NCI-H524 (cell line): ENCODE data around the gene MACROD2.

Experiments used
- DNase-seq, 2 experiments: peaks; one replicate each; lab custom pipeline; 2025; lab: John Stamatoyannopoulos, UW

The MACROD2 gene

GRCh38 chr20:14062786-14063185 is 67.5 kb downstream of the MACROD2 start:
- DNase-seq = no peak

GRCh38 chr20:14064333-14064732 is 69.0 kb downstream of the MACROD2 start:
- no peak for DNase-seq

GRCh38 chr20:14064921-14065320 is 69.6 kb downstream of the MACROD2 start:
- no peak for DNase-seq

GRCh38 chr20:14065774-14066173 is 70.5 kb downstream of the MACROD2 start:
- no peak for DNase-seq

GRCh38 chr20:14067603-14068002 is 72.3 kb downstream of the MACROD2 start:
- DNase-seq = no peak

GRCh38 chr20:14069796-14070195 is 74.5 kb downstream of the MACROD2 start:
- DNase-seq = no peak

GRCh38 chr20:14093652-14094051 is 98.3 kb downstream of the MACROD2 start:
- DNase-seq = no peak

- DNase-seq = no peak
Observed at GRCh38 chr20:14098261-14098660, 102.9 kb downstream of the MACROD2 start.

- peak in 1 of 2 experiments; percentile 10 for DNase-seq
Observed at GRCh38 chr20:14113416-14113815, 118.1 kb downstream of the MACROD2 start.

GRCh38 chr20:14114065-14114704 is 118.9 kb downstream of the MACROD2 start:
- no peak for DNase-seq

GRCh38 chr20:14116037-14116436 is 120.7 kb downstream of the MACROD2 start:
- DNase-seq = no peak

GRCh38 chr20:14117768-14118167 is 122.5 kb downstream of the MACROD2 start:
- DNase-seq = no peak

GRCh38 chr20:14126856-14127255 is 131.5 kb downstream of the MACROD2 start:
- DNase-seq = no peak

- DNase-seq = peak; percentile 69 to 95
Observed at GRCh38 chr20:14127514-14128223, 132.4 kb downstream of the MACROD2 start.

- no peak for DNase-seq
Observed at GRCh38 chr20:14134004-14134403, 138.7 kb downstream of the MACROD2 start.

GRCh38 chr20:14142171-14142570 is 146.9 kb downstream of the MACROD2 start:
- DNase-seq = peak; percentile 53 to 79

- no peak for DNase-seq
Observed at GRCh38 chr20:14142964-14143627, 147.8 kb downstream of the MACROD2 start.

- DNase-seq = no peak
Observed at GRCh38 chr20:14148042-14148441, 152.7 kb downstream of the MACROD2 start.

GRCh38 chr20:14155361-14155760 is 160.0 kb downstream of the MACROD2 start:
- peak in 1 of 2 experiments; percentile 22 for DNase-seq

- no peak for DNase-seq
Observed at GRCh38 chr20:14178528-14178927, 183.2 kb downstream of the MACROD2 start.

GRCh38 chr20:14178952-14179351 is 183.6 kb downstream of the MACROD2 start:
- DNase-seq = no peak

GRCh38 chr20:14189794-14190402 is 194.6 kb downstream of the MACROD2 start:
- DNase-seq = peak; percentile 18 to 52

- no peak for DNase-seq
Observed at GRCh38 chr20:14191559-14191958, 196.2 kb downstream of the MACROD2 start.
